NCI-H69 (cell line): ENCODE data around the gene ABLIM2.

Experiments
- DNase-seq: peaks from one replicate; lab custom pipeline; 2025; lab: John Stamatoyannopoulos, UW

Gene ABLIM2

GRCh38 chr4:8158710-8159536 is at the start of gene ABLIM2:
TSS of gene ABLIM2 (minus strand) at chr4:8158813. CDS start at chr4:8158689, 124 bp downstream.
- peak; percentile 96 for DNase-seq

GRCh38 chr4:8207314-8207713 is 48.7 kb upstream of the ABLIM2 start:
- DNase-seq, result no peak

- DNase-seq, result peak; percentile 95
Measured at GRCh38 chr4:8205749-8206611, 47.4 kb upstream of the ABLIM2 start.

- peak; percentile 40 for DNase-seq
Measured at GRCh38 chr4:8205241-8205707, 46.7 kb upstream of the ABLIM2 start.

DNA sequence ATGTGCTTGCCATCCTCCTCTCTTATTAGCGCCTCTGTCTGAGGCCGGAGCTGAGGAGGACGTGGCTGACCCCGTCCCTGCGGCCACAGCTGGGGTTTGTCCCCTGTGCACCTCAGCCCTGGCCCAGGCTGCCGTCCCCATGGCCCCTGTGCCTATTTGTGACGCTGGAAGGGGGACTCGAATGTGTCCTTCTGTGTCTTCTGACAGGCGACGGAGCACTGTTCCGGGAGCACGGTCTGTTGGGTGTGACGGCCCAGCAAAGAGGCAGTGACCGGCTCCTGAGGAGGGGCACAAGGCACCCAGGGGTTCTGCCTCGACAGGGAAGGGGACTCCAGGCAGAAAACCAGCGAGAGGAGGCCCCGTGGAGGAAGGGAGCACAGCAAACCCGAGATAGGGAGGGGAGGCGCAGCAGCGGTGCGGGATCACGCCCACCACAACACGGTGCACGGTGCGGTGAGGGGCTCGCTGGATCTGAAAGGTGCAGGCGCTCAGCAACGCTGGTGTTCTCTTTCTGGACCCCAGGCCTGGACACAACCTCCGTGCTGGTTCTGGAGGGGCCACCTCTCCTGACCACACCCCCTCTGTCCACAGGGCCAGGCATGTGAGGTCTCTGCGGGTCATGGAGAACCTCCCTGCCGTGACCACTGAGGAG is 46.1 kb upstream of the ABLIM2 start:
- DNase-seq, result no peak

DNA sequence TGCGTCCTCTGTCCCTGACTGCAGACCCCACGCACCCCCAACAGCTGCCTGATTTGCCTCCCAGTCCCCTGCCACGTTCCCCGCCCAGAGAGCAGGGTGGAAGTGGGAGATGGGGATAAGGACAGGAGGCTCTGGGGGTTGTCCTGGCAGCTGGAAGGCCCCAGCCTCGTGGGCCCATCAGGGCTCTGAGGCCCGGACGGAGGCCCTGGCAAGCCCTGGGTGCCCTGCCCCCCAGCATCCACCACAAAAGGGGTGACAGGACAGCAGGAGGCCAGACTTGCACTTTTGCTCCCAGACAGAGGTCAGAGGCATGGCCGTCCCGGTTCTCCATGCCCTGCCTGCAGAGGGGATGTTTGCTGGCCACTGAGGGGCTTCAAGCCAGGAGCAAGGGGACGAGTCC is 45.2 kb upstream of the ABLIM2 start:
- no peak for DNase-seq

DNA sequence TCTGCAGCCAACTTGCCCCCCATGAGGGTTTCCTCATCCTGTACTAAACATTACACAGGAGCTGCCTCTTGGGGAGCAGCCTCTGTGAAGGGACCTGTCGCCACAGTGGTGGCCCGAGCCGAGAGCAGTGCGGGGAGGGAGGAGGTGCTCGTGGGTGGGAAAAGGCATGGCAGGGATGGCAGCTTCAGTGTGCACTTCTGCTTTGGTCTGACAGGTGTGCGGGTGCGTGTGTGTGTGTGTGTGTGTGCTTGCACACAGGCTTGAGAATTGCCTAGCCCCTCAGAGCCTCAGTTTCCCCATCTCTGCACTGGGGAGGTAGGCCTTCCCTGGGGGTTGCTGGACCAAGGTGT is 44.4 kb upstream of the ABLIM2 start:
- no peak for DNase-seq

- DNase-seq, result no peak
Measured at GRCh38 chr4:8202108-8203051, 43.8 kb upstream of the ABLIM2 start.

- peak; percentile 36 for DNase-seq
Measured at GRCh38 chr4:8201321-8201781, 42.7 kb upstream of the ABLIM2 start.

- DNase-seq, result no peak
Measured at GRCh38 chr4:8200302-8200975, 41.8 kb upstream of the ABLIM2 start.

DNA sequence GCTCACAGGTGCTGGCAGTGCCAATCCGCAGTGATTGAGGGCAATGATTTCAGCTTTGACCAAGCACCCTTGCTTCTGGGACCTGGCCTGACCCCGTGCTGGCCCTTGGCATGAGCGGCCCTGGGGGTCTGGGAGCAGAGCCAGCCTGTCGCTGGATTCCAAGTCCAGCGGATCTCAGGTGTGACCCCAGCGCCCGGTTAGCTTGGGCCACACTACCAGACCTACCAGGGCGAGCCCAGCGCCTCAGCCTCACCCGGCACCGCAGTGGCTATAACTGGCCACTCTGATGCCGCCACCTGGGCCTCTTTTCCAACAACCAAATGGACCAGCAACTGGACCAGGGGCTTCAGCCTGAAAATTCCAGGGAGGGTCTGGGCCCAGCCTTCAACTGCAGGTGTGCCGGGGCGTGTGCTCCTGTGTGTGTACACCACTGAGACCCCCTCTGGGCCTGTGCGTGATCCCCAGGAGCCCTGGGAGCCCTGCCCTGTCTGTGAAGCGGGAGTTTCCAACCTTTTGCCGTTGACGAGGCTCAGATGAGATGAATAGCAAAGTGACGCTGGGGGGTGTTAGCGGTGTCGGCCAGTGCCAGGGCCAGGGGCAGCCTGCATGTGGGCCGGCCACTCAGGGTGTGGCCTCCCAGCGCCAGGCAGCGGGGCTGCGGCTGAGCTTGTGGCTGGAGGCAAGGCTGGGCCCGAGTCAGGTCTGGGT is 41.1 kb upstream of the ABLIM2 start:
- DNase-seq, result peak; percentile 31

- peak; percentile 86 for DNase-seq
Measured at GRCh38 chr4:8198906-8199593, 40.4 kb upstream of the ABLIM2 start, which contains the start of gene SH3TC1. TSS of gene SH3TC1 (plus strand) at chr4:8199290. CDS start at chr4:8205195, 5,905 bp downstream.

- no peak for DNase-seq
Measured at GRCh38 chr4:8198206-8198905, 39.7 kb upstream of the ABLIM2 start.

- no peak for DNase-seq
Measured at GRCh38 chr4:8197521-8197920, 38.9 kb upstream of the ABLIM2 start.

- no peak for DNase-seq
Measured at GRCh38 chr4:8195841-8196458, 37.3 kb upstream of the ABLIM2 start.

DNA sequence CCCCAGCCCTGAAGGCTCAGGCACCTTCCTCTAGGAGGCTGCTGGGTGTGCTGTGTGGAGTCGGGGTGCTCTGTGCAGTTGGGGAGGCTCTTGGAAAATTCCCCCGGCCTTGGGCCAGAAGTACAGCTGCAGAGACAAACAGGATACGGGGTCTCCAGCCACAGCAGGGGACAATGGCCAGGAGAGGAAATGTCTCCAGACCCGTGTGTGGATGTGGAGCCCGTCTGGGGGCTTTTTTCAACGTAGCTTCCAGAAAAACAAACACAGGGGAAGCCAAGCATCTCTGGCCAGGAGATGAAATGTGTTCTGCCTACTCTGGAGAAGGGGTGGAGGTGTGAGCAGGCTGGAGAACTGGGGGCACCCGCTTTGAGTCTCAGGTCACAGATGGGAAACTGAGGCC is 36.8 kb upstream of the ABLIM2 start:
- no peak for DNase-seq

- peak; percentile 33 for DNase-seq
Measured at GRCh38 chr4:8194306-8195242, 36.0 kb upstream of the ABLIM2 start.
